GM18508 (cell line): ENCODE results near the gene SLCO1A2.

ENCODE experiments used
- ATAC-seq: cut with Tn5 transposase; IDR thresholded peaks from one replicate; pipeline ENCODE4 v1.9.1; 2021; ENCODE audit warnings: moderate number of reproducible peaks; ENCODE audit not compliant: insufficient read depth, unreplicated experiment

The SLCO1A2 gene

GRCh38 chr12:21336656-21337055 lies 1.9 kb upstream of the SLCO1A2 start:
- no peak for ATAC-seq

DNA sequence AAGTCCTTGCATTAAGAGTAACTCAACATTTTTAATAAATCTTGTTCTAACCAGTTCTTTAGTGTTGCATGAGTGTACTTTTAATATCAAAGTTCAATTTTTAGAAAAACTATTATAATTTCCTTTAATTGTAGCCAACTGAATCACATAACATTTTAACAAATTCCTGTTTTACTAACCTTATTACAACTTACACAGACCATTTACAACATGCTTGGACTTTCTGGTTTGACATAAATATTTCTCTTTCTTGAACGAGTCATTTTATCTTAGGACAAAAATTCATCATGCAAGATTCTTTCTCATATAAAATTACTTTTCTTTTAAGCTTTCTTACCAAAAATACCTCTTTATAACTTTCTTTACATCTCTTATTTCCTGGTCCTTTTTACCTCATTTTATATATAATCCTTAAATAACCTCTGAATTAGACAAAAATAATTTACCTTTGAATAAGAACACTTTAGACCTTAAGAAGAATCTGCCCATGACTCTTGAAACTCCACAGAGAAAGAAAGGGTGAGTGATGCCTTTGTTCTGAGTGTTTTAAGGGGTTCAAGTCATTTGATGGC lies 3.9 kb downstream of the SLCO1A2 start:
- ATAC-seq = no peak

GRCh38 chr12:21328578-21328977 lies 6.1 kb downstream of the SLCO1A2 start:
- ATAC-seq = no peak

DNA sequence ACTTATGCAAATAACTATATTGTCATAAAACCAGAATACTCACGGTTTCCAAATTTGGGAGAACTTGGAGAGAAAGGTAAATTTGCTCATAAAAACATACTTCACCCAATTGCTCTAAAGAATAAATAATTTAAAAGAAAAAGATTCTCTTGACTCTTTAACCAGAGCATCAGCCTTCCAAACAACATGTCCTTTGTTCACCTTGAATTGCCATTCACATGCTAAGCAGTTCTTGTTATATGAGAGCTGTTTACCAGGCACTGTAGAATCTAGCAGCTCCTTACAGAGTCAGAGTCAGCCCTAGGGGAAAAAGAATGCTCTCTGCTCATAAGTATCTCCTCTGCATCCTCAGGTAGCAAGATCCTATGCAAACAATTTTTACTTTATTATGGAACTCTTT lies 10.2 kb downstream of the SLCO1A2 start:
- ATAC-seq = no peak

GRCh38 chr12:21323736-21324135 lies 11.0 kb downstream of the SLCO1A2 start:
- no peak for ATAC-seq

- no peak for ATAC-seq
These were observed 25.9 kb downstream of the SLCO1A2 start for GRCh38 chr12:21308785-21309184.

DNA sequence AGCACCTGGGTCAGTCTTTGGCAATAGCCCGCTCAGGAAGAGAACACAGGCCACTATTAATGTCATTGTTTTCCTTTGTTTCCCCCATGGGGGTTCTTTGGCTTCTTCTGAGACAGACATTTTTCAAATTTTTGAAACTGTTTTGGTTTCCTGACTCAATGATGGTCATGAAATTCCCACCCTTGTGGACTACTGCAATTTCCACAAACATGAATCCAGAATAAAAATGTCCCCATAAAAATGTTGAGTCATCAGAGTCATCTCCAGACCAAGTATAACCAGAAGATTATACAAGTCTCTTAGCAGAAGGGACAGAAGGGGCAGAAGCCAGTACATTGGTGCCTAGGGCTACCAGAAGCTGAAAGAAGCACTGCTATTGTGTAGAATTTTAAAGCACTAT lies 29.1 kb downstream of the SLCO1A2 start:
- ATAC-seq = no peak

GRCh38 chr12:21300632-21301031 lies 34.1 kb downstream of the SLCO1A2 start:
- no peak for ATAC-seq

GRCh38 chr12:21296751-21297406 lies 37.8 kb downstream of the SLCO1A2 start:
- no peak for ATAC-seq

DNA sequence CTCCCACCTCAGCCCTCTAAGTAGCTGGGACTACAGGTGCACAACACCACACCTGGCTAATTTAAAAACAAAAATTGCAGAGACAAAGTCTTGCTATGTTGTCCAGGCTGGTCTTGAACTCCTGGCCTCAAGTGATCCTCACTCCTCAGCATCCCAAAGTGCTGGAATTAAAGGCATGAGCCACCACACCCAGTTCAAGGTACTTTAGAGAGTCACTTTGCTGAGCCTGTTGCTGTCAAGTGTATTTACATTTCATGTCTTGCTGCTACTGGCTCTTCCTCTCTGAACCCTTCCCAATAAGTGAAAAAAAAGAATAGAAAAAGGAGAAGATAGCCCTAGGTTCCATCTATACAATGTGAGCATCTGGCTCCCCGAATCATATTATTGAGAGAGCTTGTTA lies 38.4 kb downstream of the SLCO1A2 start:
- ATAC-seq = no peak

DNA sequence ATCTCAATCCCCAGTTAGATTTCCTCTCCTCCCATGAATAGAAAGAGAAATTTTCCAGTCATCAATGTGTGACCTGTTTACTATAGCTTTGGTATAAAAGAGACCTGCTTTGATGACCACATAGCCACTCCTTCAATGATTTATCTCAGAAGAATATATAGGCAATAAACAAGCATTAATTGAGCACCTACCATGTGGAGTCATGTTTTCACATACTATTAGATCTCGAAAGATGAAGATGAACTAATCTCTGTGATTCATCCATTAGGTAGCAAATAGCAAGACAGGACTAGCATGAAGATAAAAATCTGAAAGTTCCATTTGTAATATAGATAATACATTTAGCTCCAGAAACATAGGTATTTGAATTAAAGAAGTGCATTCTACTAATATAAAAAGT lies 40.5 kb downstream of the SLCO1A2 start:
- ATAC-seq = no peak

- no peak for ATAC-seq
These were observed 42.6 kb downstream of the SLCO1A2 start for GRCh38 chr12:21292111-21292510.

DNA sequence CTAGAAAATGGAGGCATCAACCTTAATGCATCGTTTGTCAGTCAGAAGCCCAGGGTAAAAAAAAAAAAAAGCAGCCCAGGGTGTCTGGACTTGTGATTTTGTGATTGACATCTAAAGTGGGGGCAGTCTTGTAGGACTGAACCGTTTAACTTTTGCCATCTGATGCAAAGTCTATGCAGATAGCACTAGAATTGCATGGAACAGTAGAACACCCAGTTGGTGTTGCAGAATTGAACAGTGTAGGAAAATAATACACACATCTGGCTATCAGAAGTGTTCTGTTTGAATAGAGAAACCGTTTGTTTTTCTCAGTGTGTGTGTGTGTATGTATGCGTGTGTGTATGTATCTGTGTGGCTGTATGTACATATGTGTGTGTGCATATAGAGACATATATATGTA lies 45.0 kb downstream of the SLCO1A2 start:
- ATAC-seq = no peak

GRCh38 chr12:21276826-21277225 lies 57.9 kb downstream of the SLCO1A2 start:
- no peak for ATAC-seq

GRCh38 chr12:21265932-21266331 lies 68.8 kb downstream of the SLCO1A2 start:
- no peak for ATAC-seq

- no peak for ATAC-seq
These were observed 70.5 kb downstream of the SLCO1A2 start for GRCh38 chr12:21264232-21264631.

GRCh38 chr12:21257172-21257571 lies 77.5 kb downstream of the SLCO1A2 start:
- no peak for ATAC-seq

DNA sequence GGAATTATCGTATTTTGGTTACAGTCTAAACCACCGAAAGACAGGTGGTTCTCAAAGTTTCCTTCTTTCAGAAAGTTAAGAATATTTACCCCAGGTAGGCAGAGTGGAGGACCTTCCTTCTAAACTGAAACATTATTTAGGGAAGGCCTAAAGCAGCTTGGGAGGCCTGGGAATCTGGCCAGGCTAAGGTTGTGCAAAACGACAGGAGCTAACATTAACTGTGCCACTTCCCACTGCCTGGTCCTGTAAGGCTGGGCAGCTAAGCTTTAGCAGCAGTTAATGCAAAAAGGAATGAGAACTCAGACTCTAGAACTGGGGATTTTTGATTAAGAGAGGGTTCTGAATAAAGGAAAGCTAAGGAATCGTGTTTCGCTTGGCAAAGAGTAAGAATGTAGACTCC lies 82.6 kb downstream of the SLCO1A2 start:
- no peak for ATAC-seq

GRCh38 chr12:21248679-21249078 lies 86.0 kb downstream of the SLCO1A2 start:
- ATAC-seq = no peak

DNA sequence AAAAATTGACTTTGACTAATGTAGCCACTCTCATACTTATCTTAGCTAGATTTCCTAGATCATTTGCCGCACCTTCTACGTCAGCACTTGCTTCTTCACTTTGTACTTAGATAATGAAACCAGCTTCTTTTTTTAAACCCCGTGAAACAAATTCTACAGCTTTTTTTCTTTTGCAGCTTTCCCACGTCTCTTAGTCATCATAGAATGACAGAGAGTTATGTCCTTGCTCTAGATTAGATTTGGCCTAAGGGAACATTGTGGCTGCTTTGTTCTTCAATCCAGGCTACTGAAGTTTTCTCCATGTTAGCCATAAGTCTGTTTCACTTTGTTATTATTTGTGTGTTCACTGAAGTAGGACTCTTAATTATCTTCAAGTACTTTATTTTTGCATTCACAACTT lies 94.9 kb downstream of the SLCO1A2 start:
- no peak for ATAC-seq

DNA sequence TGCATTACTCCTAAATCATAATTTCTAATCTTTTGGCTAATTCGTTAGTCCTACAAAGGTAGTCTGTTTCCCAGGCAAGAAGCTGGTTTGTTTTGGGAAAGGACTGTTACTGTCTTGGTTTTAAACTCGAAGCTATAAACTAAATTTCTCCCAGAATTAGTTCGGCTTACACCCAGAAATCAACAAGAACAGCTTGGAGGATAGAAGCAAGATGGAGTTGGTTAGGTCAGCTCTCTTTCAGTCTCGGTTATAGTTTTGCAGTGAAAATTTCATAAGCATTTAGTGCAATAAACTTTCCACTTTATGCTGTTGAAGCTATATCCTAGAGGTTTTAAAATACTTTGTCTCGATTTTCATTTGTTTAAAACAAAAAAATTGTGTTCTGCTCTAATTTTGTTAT lies 100.3 kb downstream of the SLCO1A2 start:
- no peak for ATAC-seq

DNA sequence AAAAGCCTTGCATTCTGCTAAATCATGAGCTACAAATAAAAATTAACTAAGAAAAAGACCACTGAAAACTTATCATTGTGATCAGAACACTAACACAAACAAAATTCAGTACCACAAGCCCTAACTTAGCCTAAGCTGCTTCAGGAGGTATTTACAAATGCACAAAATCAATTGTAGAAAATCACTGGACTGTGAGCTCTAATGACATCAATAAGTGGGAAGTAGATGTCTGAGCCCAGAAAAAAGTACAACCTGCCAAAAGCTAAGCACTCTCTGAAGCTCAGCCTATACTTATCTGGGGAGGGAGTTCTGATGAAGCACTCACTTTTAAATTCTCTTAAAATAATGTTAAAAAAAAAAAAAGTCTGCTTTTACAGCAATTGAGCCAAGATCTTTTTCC lies 110.8 kb downstream of the SLCO1A2 start:
- ATAC-seq = no peak
